Osteocyte (in vitro differentiated cells): Measurements from ENCODE around the gene ELF5. TPM values are rescaled to one million over a fixed set of nuclear protein-coding genes. Genes with fewer than 3 reads are reported as not detected.

Source experiments
- DNase-seq: peaks from one replicate; pipeline ENCODE4 v3.0.0; 2021; ENCODE audit warnings: mixed read lengths; ENCODE audit not compliant: unreplicated experiment; ENCODE audit errors: extremely low spot score
- H3K27ac Mint-ChIP-seq: one replicate; pipeline ENCODE4 v1.8.0; 2021; ENCODE audit warnings: mild to moderate bottlenecking, mixed read lengths; ENCODE audit not compliant: unreplicated experiment
- H3K27me3 Mint-ChIP-seq: one replicate; pipeline ENCODE4 v1.8.0; 2021; ENCODE audit warnings: mixed read lengths; ENCODE audit not compliant: unreplicated experiment
- H3K36me3 Mint-ChIP-seq: one replicate; pipeline ENCODE4 v1.8.0; 2021; ENCODE audit warnings: mixed read lengths; ENCODE audit not compliant: unreplicated experiment
- H3K4me1 Mint-ChIP-seq: one replicate; pipeline ENCODE4 v1.8.0; 2021; ENCODE audit warnings: mixed read lengths; ENCODE audit not compliant: unreplicated experiment
- H3K4me3 Mint-ChIP-seq: one replicate; pipeline ENCODE4 v1.8.0; 2021; ENCODE audit warnings: mild to moderate bottlenecking, moderate library complexity, mixed read lengths; ENCODE audit not compliant: unreplicated experiment
- H3K9me3 Mint-ChIP-seq: one replicate; pipeline ENCODE4 v1.8.0; 2021; ENCODE audit warnings: mixed read lengths; ENCODE audit not compliant: unreplicated experiment
- CTCF ChIP-seq: fragments of 200-600 bp; sonication (generic); IDR thresholded peaks from 2 replicates; pipeline ENCODE4 v1.5.0; 2021; ENCODE audit warnings: antibody characterized with exemption, mild to moderate bottlenecking, moderate library complexity
- total RNA-seq: library from RNA; stranded (reverse); gene quantifications from 2 replicates; pipeline ENCODE4 v1.2.1, GENCODE V29; 2021

ELF5 gene
- total RNA-seq, 1 donor from 2014 or later, result not detected

GRCh38 chr11:34516247-34517040, 2.9 kb upstream of the ELF5 start:
- no peak for TF ChIP-seq CTCF
- no peaks in the 10 kb centered on the region for H3K4me1 Mint-ChIP-seq
- H3K27ac Mint-ChIP-seq, result no peak overlapping the region
- no peaks in the 10 kb centered on the region for H3K9me3 Mint-ChIP-seq
- no peaks in the 10 kb centered on the region for H3K36me3 Mint-ChIP-seq
- no peak overlapping the region for H3K4me3 Mint-ChIP-seq
- no peak for DNase-seq
- peaks cover 35% of the 10 kb centered on the region for H3K27me3 Mint-ChIP-seq

GRCh38 chr11:34514597-34514996, 1.0 kb upstream of the ELF5 start:
- Mint-ChIP-seq H3K27me3 (peaks cover 31% of the 10 kb centered on the region), H3K9me3 (no peaks in the 10 kb centered on the region), H3K4me1 (no peaks in the 10 kb centered on the region), H3K4me3 (no peak overlapping the region), H3K27ac (no peak overlapping the region), H3K36me3 (no peaks in the 10 kb centered on the region)
- no peak for TF ChIP-seq CTCF
- no peak for DNase-seq

GRCh38 chr11:34512840-34513681, 533 bp downstream of the ELF5 start:
- peaks cover 20% of the 10 kb centered on the region for H3K27me3 Mint-ChIP-seq
- H3K4me1 Mint-ChIP-seq, result no peaks in the 10 kb centered on the region
- DNase-seq, result no peak
- H3K4me3 Mint-ChIP-seq, result no peak overlapping the region
- H3K36me3 Mint-ChIP-seq, result no peaks in the 10 kb centered on the region
- no peak overlapping the region for H3K27ac Mint-ChIP-seq
- H3K9me3 Mint-ChIP-seq, result no peaks in the 10 kb centered on the region
- TF ChIP-seq CTCF, result peak; percentile 58

GRCh38 chr11:34510673-34511072, 2.9 kb downstream of the ELF5 start:
- H3K36me3 Mint-ChIP-seq, result no peaks in the 10 kb centered on the region
- H3K4me1 Mint-ChIP-seq, result no peaks in the 10 kb centered on the region
- no peak for TF ChIP-seq CTCF
- H3K9me3 Mint-ChIP-seq, result no peaks in the 10 kb centered on the region
- no peak overlapping the region for H3K4me3 Mint-ChIP-seq
- H3K27me3 Mint-ChIP-seq, result peaks cover 2% of the 10 kb centered on the region
- no peak for DNase-seq
- H3K27ac Mint-ChIP-seq, result no peak overlapping the region

GRCh38 chr11:34510218-34510617, 3.4 kb downstream of the ELF5 start:
- no peak for TF ChIP-seq CTCF
- H3K4me3 Mint-ChIP-seq, result no peak overlapping the region
- H3K36me3 Mint-ChIP-seq, result no peaks in the 10 kb centered on the region
- no peaks in the 10 kb centered on the region for H3K27me3 Mint-ChIP-seq
- no peak overlapping the region for H3K27ac Mint-ChIP-seq
- no peaks in the 10 kb centered on the region for H3K4me1 Mint-ChIP-seq
- H3K9me3 Mint-ChIP-seq, result no peaks in the 10 kb centered on the region
- DNase-seq, result no peak
